SK-N-SH treated with all-trans-retinoic acid at 6 μM for 48 hours (cell line): ENCODE measurements around the gene FAM181A.

Source experiments
- ATAC-seq: fragments of 200-7000 bp; cut with Tn5 transposase; 3 replicates; pipeline ENCODE4 v1.9.1; 2020; ENCODE audit warnings: mild to moderate bottlenecking, moderate library complexity
- ARNTL ChIP-seq: fragments of 450-650 bp; formaldehyde crosslinking; IDR thresholded peaks from 2 replicates; pipeline ENCODE4 v1.5.0; 2020; ENCODE audit warnings: low read depth, mild to moderate bottlenecking, moderate library complexity, borderline replicate concordance
- BACH2 ChIP-seq: fragments of 250-450 bp; sonication (Bioruptor Pico); IDR thresholded peaks from 2 replicates; pipeline ENCODE4 v1.9.0; 2021; ENCODE audit warnings: mild to moderate bottlenecking, borderline replicate concordance
- CSDC2 ChIP-seq: fragments of 250-450 bp; sonication (Bioruptor Pico); IDR thresholded peaks from 2 replicates; pipeline ENCODE4 v1.5.0; 2020; ENCODE audit warnings: mild to moderate bottlenecking, moderate library complexity
- ESRRG ChIP-seq: fragments of 250-450 bp; sonication (Bioruptor Pico); IDR thresholded peaks from 2 replicates; pipeline ENCODE4 v1.6.1; 2021; ENCODE audit warnings: mild to moderate bottlenecking
- ISL1 ChIP-seq: fragments of 250-450 bp; sonication (Bioruptor Pico); IDR thresholded peaks from 2 replicates; pipeline ENCODE4 v2.1.2; 2022; ENCODE audit warnings: mild to moderate bottlenecking, moderate library complexity
- OSR1 ChIP-seq: fragments of 250-450 bp; sonication (Bioruptor Pico); IDR thresholded peaks from 2 replicates; pipeline ENCODE4 v1.8.0; 2022; ENCODE audit warnings: moderate library complexity, mild to moderate bottlenecking, inconsistent platforms
- PPARA ChIP-seq: fragments of 250-450 bp; sonication (Bioruptor Pico); IDR thresholded peaks from 2 replicates; pipeline ENCODE4 v1.5.0; 2020; ENCODE audit warnings: mild to moderate bottlenecking, borderline replicate concordance
- RARB ChIP-seq: fragments of 250-450 bp; sonication (Bioruptor Pico); IDR thresholded peaks from 2 replicates; pipeline ENCODE4 v1.8.0; 2021; ENCODE audit warnings: mild to moderate bottlenecking, moderate library complexity
- SNAI2 ChIP-seq: fragments of 250-450 bp; sonication (Bioruptor Pico); IDR thresholded peaks from 2 replicates; pipeline ENCODE4 v1.5.0; 2020; ENCODE audit warnings: mild to moderate bottlenecking, moderate library complexity
- TCF4 ChIP-seq: fragments of 250-450 bp; sonication (Bioruptor Pico); IDR thresholded peaks from 2 replicates; pipeline ENCODE4 v1.8.0; 2021; ENCODE audit warnings: mild to moderate bottlenecking, moderate library complexity, borderline replicate concordance
- TOX ChIP-seq: fragments of 250-450 bp; sonication (Bioruptor Pico); IDR thresholded peaks from 2 replicates; pipeline ENCODE4 v1.8.0; 2021; ENCODE audit warnings: mild to moderate bottlenecking, moderate library complexity, borderline replicate concordance
- ZC3H10 ChIP-seq: fragments of 250-450 bp; sonication (Bioruptor Pico); IDR thresholded peaks from 2 replicates; pipeline ENCODE4 v1.5.1; 2021; ENCODE audit warnings: mild to moderate bottlenecking, moderate library complexity
- ZFP3 ChIP-seq: fragments of 250-450 bp; sonication (Bioruptor Pico); IDR thresholded peaks from 2 replicates; pipeline ENCODE4 v1.5.0; 2020; ENCODE audit warnings: mild to moderate bottlenecking, moderate library complexity
- ZFP30 ChIP-seq: fragments of 450-650 bp; formaldehyde crosslinking; IDR thresholded peaks from 2 replicates; pipeline ENCODE4 v1.5.0; 2022; ENCODE audit warnings: mild to moderate bottlenecking, moderate library complexity
- ZNF565 ChIP-seq: fragments of 450-650 bp; formaldehyde crosslinking; conservative IDR thresholded peaks from 2 replicates; pipeline ENCODE4 v1.5.0; 2020; ENCODE audit warnings: low read depth, mild to moderate bottlenecking, moderate library complexity
- ZNF70 ChIP-seq: fragments of 450-650 bp; formaldehyde crosslinking; IDR thresholded peaks from 2 replicates; pipeline ENCODE4 v1.5.0; 2020; ENCODE audit warnings: mild to moderate bottlenecking, moderate library complexity
- ZNF8 ChIP-seq: fragments of 450-650 bp; formaldehyde crosslinking; IDR thresholded peaks from 2 replicates; pipeline ENCODE4 v1.5.0; 2020; ENCODE audit warnings: mild to moderate bottlenecking, moderate library complexity
- TF ChIP-seq, protein P1 (sequence below): fragments of 250-450 bp; sonication (Bioruptor Pico); IDR thresholded peaks from 2 replicates; pipeline ENCODE4 v1.8.0; 2020; ENCODE audit warnings: mild to moderate bottlenecking, moderate library complexity, borderline replicate concordance
- TF ChIP-seq, protein P2 (sequence below): fragments of 250-450 bp; sonication (Bioruptor Pico); IDR thresholded peaks from 2 replicates; pipeline ENCODE4 v1.5.1; 2020; ENCODE audit warnings: low read depth, mild to moderate bottlenecking, moderate library complexity
- TF ChIP-seq, protein P3 (sequence below): fragments of 250-450 bp; sonication (Bioruptor Pico); IDR thresholded peaks from 2 replicates; pipeline ENCODE4 v1.5.0; 2020; ENCODE audit warnings: mild to moderate bottlenecking, moderate library complexity
- TF ChIP-seq, protein P4 (sequence below): fragments of 250-450 bp; sonication (Bioruptor Pico); IDR thresholded peaks from 2 replicates; pipeline ENCODE4 v1.5.1; 2021; ENCODE audit warnings: mild to moderate bottlenecking, moderate library complexity

FAM181A gene

DNA sequence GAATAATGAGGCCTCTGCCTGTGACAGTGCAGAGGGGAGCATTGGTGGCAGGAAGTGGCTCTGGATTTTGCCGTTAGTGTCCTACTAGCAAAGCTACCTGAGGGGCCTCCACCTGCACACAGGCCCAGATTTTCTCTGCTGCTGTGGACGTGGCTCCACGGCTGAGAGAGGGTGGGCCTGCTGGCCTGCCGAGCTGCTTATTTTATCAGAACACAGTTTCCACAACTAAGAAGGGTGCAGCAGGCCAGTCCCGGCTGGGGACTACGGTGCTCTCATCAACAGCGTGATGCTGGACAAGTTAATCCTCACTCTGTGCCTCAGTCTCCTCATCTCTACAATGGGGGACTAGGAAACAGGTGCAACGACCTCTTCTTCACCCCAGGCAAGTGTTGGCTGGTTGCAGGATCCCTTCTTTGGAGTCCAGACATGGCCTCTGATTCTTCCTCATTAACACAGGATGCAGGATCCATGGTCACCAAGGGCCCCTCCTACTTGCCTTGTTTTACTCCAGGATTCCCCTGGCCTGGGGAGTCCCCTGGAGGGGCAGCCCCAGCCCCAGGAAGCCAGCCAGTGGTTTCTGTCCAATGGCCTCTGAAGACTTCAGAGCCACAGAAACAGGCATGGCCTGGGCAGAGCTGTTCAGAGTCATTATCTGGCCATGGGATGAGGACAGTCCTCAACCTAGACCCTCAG is 3.3 kb downstream of the FAM181A start:
- TF ChIP-seq, protein P1, sequence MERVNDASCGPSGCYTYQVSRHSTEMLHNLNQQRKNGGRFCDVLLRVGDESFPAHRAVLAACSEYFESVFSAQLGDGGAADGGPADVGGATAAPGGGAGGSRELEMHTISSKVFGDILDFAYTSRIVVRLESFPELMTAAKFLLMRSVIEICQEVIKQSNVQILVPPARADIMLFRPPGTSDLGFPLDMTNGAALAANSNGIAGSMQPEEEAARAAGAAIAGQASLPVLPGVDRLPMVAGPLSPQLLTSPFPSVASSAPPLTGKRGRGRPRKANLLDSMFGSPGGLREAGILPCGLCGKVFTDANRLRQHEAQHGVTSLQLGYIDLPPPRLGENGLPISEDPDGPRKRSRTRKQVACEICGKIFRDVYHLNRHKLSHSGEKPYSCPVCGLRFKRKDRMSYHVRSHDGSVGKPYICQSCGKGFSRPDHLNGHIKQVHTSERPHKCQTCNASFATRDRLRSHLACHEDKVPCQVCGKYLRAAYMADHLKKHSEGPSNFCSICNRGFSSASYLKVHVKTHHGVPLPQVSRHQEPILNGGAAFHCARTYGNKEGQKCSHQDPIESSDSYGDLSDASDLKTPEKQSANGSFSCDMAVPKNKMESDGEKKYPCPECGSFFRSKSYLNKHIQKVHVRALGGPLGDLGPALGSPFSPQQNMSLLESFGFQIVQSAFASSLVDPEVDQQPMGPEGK (CRISPR knock-in tag) = no peak
- TF ChIP-seq ZNF565 (no peak), ZFP30 (CRISPR knock-in tag) (no peak), ARNTL (CRISPR knock-in tag) (no peak), ZNF70 (no peak), ZC3H10 (no peak), ZFP3 (no peak), ISL1 (CRISPR knock-in tag) (no peak), RARB (CRISPR knock-in tag) (no peak), BACH2 (CRISPR knock-in tag) (no peak), SNAI2 (CRISPR knock-in tag) (no peak), OSR1 (no peak), TCF4 (no peak), ZNF8 (CRISPR knock-in tag) (no peak), ESRRG (no peak), PPARA (CRISPR knock-in tag) (no peak), CSDC2 (CRISPR knock-in tag) (no peak)
- TF ChIP-seq, protein P2, sequence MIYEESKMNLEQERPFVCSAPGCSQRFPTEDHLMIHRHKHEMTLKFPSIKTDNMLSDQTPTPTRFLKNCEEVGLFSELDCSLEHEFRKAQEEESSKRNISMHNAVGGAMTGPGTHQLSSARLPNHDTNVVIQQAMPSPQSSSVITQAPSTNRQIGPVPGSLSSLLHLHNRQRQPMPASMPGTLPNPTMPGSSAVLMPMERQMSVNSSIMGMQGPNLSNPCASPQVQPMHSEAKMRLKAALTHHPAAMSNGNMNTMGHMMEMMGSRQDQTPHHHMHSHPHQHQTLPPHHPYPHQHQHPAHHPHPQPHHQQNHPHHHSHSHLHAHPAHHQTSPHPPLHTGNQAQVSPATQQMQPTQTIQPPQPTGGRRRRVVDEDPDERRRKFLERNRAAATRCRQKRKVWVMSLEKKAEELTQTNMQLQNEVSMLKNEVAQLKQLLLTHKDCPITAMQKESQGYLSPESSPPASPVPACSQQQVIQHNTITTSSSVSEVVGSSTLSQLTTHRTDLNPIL (CRISPR knock-in tag) = no peak
- TF ChIP-seq, protein P3, sequence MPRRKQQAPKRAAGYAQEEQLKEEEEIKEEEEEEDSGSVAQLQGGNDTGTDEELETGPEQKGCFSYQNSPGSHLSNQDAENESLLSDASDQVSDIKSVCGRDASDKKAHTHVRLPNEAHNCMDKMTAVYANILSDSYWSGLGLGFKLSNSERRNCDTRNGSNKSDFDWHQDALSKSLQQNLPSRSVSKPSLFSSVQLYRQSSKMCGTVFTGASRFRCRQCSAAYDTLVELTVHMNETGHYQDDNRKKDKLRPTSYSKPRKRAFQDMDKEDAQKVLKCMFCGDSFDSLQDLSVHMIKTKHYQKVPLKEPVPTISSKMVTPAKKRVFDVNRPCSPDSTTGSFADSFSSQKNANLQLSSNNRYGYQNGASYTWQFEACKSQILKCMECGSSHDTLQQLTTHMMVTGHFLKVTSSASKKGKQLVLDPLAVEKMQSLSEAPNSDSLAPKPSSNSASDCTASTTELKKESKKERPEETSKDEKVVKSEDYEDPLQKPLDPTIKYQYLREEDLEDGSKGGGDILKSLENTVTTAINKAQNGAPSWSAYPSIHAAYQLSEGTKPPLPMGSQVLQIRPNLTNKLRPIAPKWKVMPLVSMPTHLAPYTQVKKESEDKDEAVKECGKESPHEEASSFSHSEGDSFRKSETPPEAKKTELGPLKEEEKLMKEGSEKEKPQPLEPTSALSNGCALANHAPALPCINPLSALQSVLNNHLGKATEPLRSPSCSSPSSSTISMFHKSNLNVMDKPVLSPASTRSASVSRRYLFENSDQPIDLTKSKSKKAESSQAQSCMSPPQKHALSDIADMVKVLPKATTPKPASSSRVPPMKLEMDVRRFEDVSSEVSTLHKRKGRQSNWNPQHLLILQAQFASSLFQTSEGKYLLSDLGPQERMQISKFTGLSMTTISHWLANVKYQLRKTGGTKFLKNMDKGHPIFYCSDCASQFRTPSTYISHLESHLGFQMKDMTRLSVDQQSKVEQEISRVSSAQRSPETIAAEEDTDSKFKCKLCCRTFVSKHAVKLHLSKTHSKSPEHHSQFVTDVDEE (CRISPR knock-in tag) = no peak
- TF ChIP-seq, protein P4, sequence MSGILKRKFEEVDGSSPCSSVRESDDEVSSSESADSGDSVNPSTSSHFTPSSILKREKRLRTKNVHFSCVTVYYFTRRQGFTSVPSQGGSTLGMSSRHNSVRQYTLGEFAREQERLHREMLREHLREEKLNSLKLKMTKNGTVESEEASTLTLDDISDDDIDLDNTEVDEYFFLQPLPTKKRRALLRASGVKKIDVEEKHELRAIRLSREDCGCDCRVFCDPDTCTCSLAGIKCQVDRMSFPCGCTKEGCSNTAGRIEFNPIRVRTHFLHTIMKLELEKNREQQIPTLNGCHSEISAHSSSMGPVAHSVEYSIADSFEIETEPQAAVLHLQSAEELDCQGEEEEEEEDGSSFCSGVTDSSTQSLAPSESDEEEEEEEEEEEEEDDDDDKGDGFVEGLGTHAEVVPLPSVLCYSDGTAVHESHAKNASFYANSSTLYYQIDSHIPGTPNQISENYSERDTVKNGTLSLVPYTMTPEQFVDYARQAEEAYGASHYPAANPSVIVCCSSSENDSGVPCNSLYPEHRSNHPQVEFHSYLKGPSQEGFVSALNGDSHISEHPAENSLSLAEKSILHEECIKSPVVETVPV (CRISPR knock-in tag) = no peak

DNA sequence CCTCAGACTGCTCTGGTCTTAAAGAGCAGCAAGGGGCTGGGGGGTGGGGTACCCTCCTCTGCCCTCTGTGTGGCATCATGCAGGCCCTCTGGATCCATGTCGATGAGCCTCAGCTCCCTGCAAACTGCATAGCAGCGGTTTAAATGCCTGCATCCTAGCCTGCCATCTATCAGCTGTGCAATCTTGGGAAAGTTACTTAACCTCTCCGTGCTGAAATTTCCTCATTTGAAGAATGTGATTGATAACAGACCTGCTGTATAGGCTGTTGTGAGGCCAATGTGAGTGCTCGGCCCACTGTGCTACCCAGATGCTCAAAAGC is 3.8 kb downstream of the FAM181A start:
- TF ChIP-seq ISL1 (CRISPR knock-in tag) = no peak
- TF ChIP-seq ZC3H10 = no peak
- no peak for TF ChIP-seq PPARA (CRISPR knock-in tag)
- TF ChIP-seq RARB (CRISPR knock-in tag) = no peak
- no peak for ATAC-seq

More for the DNA sequence above, 3.3 kb downstream of the FAM181A start:
- no peak for ATAC-seq

DNA sequence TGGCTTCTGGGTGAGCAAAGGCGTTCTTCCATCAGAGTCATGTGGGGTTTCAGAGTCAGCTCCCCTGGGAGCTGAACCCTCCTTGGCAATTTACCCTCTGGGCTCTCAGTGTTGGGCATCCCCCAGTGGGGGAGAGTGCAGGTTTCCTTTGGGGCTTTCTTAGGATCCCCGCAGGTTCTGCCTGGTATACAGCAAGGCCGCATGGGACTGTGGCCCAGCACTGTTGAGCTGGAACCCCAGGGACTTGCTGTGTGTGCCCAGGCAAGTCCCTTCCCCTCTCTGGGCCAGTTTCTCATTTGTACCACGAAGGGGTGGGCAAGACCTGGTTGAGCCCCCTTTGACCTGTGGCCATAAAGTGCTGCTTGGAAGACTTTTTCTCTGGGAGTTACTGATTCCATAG is 5.5 kb downstream of the FAM181A start:
- TF ChIP-seq TOX (CRISPR knock-in tag) = no peak
- TF ChIP-seq RARB (CRISPR knock-in tag) = no peak
- TF ChIP-seq PPARA (CRISPR knock-in tag) = no peak
- TF ChIP-seq TCF4 = no peak
- no peak for TF ChIP-seq SNAI2 (CRISPR knock-in tag)
- no peak for TF ChIP-seq ISL1 (CRISPR knock-in tag)
- TF ChIP-seq ARNTL (CRISPR knock-in tag) = no peak
- TF ChIP-seq ZNF70 = no peak
- ATAC-seq = no peak

DNA sequence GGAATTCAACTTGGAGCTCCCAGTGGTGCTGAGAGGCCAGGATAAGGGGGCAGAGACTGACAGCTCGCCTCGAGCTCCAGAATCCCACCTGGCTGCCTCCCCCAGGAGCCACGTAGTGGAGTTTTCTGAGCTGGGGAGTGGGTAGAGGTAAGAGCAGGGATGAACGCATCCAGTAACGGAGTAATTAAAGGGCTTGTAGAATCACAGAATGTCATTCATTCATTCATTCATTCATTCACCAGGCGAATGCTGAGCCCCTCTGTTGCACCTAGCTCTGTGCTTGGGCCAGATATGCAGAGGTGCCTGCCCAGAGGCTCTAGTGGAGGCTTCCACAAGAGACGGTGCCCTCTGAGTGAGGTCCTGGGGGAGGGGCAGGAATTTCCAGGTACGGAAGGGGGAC is 8.1 kb downstream of the FAM181A start:
- no peak for ATAC-seq
- no peak for TF ChIP-seq ZNF8 (CRISPR knock-in tag)
- no peak for TF ChIP-seq ZFP3
- no peak for TF ChIP-seq SNAI2 (CRISPR knock-in tag)
- no peak for TF ChIP-seq PPARA (CRISPR knock-in tag)
- TF ChIP-seq ESRRG = no peak
